GM19395 (cell line): Measurements from ENCODE around the gene METTL23.
"Not testable (repeated sequence)": the region's sequence is repeated elsewhere in the genome, so short reads cannot be mapped to it uniquely, and the experiment has no call there.

ENCODE experiments used
- ATAC-seq: cut with Tn5 transposase; IDR thresholded peaks from one replicate; pipeline ENCODE4 v1.9.1; 2021; ENCODE audit warnings: mild to moderate bottlenecking, moderate library complexity; ENCODE audit not compliant: unreplicated experiment

The METTL23 gene

GRCh38 chr17:76691379-76692191 lies 35.1 kb upstream of the METTL23 start:
- ATAC-seq = no peak

GRCh38 chr17:76695059-76695831 lies 31.4 kb upstream of the METTL23 start:
- ATAC-seq = no peak

DNA sequence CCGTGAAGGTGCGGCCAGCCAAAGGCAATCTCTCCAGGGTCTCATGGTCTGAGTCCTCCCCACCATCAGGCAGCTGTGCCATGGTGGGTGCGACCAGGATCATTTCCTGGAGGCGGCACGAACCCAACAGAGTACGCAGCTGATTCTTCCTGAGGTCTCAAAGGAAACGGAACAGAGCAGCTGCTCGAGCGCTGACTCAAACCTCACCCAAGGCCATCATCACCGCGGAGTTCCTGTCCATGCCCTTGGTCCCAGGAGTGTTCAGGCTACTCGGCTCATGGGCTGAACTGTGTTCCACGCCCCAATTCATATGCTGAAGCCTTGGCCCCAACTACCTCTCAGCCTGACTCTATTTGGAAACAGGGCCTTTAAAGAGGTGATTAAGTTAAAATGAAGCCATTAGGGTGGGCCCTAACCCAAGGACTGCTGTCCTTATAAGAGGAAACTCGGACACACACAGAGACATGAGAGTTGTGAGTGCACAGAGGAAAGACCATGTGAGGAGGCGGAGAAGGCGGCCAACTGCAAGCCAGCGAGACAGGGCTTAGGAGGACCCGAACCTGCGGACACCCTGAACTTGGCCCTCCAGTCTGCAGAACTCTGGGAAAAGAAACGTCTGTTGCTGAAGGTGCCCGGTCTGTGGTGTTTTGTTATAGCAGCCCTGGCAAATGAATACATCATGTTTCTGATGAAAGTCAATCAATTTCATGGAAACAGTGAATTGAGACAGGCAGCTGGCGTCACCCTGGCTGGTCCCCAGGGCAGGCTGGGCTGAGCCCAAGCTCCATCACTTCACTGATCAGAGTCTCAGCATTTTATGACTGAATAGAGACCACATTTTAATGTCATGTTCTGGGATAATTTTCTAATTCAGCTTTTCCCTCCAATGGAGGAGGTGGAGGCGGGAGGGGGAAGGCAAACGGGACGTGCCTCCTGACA lies 29.6 kb upstream of the METTL23 start:
- ATAC-seq = peak; percentile 67

GRCh38 chr17:76697702-76698465 lies 28.8 kb upstream of the METTL23 start:
- ATAC-seq = no peak

DNA sequence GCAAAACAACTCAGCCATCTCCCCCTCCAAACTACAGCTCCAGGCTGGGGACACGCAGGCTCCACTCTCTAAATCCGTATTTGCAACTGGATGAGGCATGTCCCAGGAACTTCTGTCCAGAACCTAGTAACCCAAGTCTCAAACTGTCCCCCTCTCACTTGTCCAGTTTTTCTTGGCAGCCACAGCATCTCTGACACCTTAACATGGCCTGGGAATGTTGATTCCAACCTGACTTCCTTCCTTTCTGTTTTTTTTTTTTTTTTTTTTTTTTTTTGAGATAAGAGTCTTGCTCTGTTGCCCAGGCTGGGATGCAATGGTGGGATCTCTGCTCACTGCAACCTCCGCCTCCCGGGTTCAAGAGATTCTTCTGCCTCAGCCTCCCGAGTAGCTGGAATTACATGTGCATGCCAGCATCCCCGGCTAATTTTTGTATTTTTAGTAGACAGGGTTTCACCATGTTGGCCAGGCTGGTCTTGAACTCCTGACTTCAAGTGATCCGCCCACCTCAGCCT lies 28.1 kb upstream of the METTL23 start:
- ATAC-seq = not testable (repeated sequence)

- ATAC-seq = no peak
These were observed 26.4 kb upstream of the METTL23 start for GRCh38 chr17:76700270-76700616.

- no peak for ATAC-seq
These were observed 25.8 kb upstream of the METTL23 start for GRCh38 chr17:76700617-76701470.

DNA sequence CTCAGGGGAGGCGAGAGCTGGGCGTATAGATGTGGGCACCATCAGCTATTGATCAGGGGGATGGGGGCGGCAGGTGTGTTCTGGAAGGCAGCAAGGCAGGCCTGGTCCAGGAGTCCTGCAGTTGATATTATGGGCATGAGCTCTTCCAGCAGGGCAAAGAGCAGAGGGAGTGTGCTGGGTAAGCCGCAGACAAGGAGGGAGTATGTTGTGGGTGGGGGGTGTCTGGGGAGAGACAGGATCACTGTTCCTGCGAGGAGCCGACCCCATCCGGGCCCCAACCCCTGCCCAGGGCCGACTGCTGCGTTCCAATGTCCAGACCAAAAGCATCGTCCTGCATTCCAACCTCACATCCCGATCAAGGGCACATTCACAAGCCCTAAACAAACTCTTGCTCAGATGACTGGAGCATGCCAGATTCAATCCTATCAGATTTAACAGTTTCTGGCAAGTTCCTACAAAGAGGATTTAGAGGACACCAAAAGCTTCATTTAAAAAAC lies 25.1 kb upstream of the METTL23 start:
- no peak for ATAC-seq

DNA sequence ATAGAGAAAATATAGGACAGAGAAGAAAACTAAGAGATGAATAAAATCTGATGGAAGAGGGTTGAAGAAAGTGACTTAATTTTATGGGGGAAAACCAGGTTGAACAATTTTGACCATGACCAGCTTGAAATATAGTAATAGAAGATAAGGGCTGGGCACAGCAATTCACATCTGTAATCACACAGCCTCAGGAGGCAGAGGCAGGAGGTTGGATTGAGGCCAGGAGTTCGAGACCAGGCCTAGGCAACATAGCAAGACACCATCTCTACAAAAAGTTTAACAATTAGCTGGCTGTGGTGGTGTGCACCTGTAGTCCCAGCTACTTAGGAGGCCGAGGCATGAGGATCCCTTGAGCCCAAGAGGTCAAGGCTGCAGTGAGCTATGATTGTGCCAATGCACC lies 24.6 kb upstream of the METTL23 start:
- ATAC-seq = no peak

- ATAC-seq = no peak
These were observed 23.6 kb upstream of the METTL23 start for GRCh38 chr17:76702941-76703637.

DNA sequence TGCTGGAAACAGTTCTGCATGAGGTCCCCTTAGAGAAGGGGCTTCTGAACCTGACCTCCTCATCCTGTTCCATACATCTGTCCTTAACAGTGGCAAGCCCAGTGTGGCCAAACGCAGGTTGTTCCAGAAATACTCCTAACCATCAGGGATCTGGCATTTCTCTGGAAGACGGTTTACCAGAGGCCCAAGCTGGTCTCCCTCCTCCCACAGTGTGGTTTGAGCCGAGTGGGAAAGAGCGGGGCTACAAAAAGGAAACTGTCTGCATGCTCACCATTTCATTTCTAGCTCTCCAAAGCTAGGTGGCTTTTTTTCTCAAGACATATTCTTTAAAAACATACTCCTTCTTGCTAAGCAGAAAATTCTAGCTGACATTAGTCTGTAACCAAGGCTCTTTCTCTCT lies 21.8 kb upstream of the METTL23 start:
- no peak for ATAC-seq

- ATAC-seq = no peak
These were observed 19.8 kb upstream of the METTL23 start for GRCh38 chr17:76706817-76707216.

GRCh38 chr17:76707985-76708807 lies 18.4 kb upstream of the METTL23 start:
- ATAC-seq = no peak

- ATAC-seq = no peak
These were observed 17.3 kb upstream of the METTL23 start for GRCh38 chr17:76709077-76709950.

- ATAC-seq = not testable (repeated sequence)
These were observed 16.4 kb upstream of the METTL23 start for GRCh38 chr17:76709951-76710862.
